ENCODE results near the gene FAM228A.
A peak's percentile ranks its signal among the peaks of the same experiment; 100 is the strongest.
"Not testable (repeated sequence)": the region's sequence is repeated elsewhere in the genome, so short reads cannot be mapped to it uniquely, and the experiment has no call there.

The FAM228A gene

DNA sequence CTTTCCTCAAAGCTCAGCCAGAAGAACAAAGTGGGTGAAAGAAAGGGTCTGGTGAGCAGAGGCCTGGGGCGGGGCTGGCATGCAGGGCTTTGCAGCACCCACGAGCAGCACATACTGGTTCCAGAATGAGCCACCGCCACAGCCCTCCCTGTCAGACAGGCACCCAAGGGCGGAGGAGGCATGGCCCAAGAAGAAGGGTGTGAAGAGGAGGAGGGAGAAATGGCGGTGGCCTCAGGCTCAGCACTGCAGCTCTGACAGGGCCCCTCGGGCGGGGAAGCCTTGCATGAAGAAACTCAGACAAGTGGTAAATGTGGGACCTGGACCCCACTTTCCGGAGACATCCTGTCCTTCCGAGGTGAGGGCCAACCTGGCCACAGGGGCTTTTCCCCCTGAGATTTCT is 15.7 kb downstream of the FAM228A start:
- FAIRE-seq: no peak
- no peak for DNase-seq (ENCODE audit: low spot score)

DNA sequence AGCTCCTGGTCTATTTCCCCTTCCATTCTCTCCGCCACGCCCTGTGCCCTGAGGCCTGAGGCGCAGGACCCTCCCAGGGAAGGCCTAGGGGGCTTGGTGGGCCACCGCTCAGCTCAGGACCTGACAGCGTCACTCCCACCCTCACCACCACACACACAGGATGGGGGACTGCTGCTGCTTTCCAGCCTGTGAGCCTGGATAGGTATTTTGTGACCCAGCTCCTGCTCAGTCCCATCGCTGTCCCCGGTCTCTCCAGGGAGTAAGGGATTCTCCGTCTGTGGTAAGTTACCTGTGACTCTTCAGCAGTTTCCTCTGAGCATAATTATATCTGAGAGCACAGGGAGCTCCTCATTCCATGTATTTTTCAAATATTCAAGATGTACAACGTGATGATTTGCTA is 16.3 kb downstream of the FAM228A start:
- FAIRE-seq: no peak
- no peak for DNase-seq (ENCODE audit: low spot score)

DNA sequence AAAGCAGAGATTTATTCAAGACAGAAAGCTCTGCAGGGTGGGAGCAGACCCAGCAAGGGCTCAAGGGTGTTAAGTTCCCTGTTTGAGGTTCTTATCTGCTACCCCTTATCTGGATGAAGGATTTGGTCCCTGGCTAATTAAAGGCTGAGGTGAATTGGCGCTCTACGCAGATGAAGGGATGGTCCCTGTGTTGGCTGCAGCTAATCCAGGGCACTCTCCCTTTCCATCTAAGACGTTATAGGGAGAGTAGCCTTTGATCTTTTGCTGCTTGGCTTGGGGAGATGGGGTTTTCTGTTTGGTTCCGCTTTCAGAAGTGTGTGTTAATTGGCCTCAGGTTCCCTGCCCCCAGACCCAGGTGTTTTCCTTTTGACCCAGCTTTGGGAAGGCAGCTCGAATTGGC is 17.0 kb downstream of the FAM228A start:
- DNase-seq (ENCODE audit: low spot score) (no peak), FAIRE-seq (no peak)

DNA sequence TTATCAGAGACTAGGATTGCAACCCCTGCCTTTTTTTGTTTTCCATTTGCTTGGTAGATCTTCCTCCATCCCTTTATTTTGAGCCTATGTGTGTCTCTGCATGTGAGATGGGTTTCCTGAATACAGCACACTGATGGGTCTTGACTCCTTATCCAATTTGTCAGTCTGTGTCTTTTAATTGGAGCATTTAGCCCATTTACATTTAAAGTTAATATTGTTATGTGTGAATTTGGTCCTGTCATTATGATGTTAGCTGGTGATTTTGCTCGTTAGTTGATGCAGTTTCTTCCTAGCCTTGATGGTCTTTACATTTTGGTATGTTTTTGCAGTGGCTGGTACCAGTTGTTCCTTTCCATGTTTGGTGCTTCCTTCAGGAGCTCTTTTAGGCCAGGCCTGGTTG is 22.4 kb downstream of the FAM228A start:
- FAIRE-seq: not testable (repeated sequence)

DNA sequence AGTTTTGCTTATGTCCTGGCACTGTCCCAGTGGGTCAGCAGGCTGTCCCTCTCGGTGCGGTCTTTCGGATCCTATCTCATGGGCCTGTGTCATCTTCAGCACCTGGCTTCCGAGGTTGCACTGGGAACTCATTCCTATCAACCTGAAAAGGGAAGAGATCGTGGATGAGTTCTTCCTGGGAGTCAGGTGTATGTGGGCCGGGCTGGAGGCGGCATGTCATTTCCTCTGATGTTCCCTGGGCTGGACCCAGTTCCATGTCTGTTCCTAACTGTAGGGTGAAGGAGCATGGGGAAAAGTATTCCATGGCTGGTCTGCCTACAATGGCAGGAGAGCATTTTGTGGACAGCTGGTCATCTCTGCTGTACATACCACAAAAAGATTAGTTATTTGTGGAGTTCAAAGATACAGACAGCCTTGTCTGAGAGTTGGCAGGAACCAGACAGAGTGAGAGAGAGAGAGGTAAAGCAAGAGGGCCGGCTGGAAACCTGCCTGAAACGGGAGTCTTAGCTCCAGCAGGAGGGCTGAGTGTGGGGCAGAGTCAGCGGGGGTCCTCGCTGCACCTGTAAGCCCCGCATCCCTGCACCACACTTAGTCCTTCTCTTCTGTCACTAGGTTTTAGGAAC is 25.2 kb downstream of the FAM228A start:
- DNase-seq (ENCODE audit: low spot score) (no peak), FAIRE-seq (no peak)

More for the DNA sequence above, 22.4 kb downstream of the FAM228A start:
- not testable (repeated sequence) for DNase-seq (ENCODE audit: low spot score)

DNA sequence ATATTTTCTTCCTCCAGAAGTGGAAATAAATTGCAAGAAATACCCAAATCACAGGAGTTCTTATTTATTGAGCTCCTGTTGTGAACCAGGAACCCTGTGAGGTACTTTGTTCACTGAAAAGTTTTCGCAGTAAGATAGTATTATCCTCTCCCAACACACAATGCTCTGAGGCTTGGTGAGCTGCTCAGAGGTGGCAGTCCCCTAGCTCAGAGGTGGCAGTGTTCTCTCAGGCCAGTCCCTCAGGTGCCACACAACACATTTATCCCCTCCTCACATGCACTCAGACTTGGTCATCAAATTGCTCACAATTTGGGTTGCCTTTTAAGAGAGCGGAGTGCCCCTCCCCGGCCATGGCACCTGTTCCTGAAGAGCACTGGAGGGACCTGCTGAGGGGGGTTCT is 25.9 kb downstream of the FAM228A start:
- DNase-seq (ENCODE audit: low spot score) (no peak), FAIRE-seq (no peak)

DNA sequence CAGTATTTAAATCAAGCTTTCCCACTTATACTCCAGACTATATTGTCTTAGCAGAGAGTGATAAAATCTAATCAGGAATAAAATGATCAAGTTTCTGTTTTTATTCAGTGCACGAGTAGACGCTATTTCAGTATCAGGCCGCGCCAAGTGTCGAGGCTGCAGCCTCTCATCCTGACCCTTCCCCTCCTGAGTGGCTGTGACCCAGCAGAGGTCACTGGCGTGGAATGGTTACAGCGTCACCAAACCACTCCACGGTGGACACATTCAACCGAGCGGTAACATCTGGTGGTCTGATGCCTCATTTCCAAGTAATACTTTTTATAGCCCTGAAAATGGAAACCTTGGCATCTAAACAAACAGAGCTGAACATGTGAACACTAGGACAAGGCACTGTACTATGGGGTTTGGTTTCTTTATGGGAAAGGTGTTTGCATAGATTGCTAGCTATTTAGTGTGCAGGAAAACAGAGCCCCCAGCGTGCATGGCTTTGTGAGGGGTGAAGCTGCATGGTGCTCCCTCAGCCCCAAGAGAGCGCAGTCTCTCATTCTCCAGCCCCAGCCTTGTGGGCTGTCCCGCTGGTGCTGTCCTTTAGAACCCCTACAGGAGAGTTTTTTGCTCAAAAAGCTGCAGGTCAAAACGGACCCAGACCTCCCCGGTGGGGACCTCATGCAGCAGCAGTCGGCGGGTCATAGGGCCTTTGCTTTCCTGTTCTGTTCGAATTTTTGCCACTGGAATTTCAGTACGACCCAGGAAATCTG is 28.4 kb downstream of the FAM228A start:
- FAIRE-seq (peak; percentile 17), DNase-seq (ENCODE audit: low spot score) (no peak)

DNA sequence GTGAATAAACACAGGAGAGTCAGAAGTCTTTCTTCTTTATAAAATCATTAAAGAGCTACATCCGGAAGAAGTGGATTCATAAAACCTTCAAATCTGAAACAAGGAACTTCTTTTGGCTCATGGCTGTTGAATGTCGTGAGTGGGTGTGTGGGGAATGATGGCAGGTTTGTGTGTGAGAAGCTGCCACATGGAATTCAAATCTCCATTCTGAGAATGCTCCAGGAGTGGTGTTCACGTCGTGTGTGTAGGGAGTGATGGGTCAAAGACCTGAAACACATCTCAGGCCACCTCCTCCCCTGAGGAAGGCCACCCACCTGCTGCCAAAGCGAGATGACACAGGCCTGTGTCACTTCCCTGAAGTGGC is 28.9 kb downstream of the FAM228A start:
- FAIRE-seq: no peak

DNA sequence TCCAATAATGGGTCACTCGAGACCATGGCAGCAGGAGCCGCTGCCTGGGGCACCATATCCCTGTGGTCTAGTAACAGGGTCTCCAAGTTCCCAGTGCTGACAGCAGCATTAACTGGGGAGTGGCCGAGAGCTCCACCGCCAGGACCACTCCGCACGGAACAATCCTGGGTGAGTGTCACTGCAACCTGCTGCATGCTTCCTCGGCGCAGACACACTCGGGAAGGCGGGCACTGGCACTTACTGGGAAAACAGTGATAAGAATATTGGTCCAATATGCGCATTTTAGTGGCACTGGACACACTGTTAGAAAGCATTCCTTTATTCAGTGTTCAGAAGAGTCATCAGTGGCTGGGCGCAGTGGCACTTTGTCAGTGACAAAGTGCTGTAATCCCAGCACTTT is 29.7 kb downstream of the FAM228A start:
- FAIRE-seq (peak; percentile 82), DNase-seq (ENCODE audit: low spot score) (no peak)

More for the DNA sequence above, 28.9 kb downstream of the FAM228A start:
- DNase-seq (ENCODE audit: low spot score): no peak

DNA sequence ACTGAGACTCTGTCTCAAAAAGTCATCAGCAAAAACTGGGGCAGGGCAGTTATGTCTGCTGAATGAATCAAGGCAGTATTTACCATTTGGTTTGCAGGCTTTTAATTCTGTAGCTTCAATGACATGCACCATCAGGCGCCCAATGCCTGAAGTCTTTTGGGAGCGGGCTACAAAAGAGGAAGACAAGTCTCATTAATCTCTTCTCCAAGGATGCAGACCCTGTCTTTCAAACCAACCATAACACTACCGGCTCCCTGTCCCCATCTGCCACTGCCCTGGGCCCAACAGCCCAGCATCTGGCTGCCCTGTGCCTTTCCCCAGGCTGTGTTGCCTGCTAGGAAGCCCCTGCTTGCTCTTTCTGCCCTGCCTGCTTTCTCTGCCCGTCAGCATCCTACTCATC is 30.3 kb downstream of the FAM228A start:
- FAIRE-seq (no peak), DNase-seq (ENCODE audit: low spot score) (no peak)

DNA sequence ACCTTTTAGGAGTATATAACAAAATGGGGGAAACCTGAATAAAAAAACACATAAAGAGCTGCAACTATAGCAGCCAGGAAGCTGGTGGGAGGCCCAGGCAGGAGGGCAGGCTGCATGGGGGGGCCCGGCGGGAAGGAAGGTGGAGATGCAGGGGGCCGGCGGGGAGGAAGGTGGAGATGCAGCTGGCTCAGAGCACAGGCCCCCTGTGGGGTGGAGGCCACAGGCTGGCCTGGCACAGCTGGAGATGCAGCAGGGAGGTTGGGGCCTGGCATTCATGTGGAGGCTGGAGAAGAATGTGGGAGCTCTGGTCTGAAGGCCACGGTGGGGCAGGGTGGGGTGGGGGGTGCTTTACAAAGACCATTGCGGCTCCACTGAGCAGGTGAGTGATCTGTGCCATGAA is 31.4 kb downstream of the FAM228A start:
- FAIRE-seq: no peak
- DNase-seq (ENCODE audit: low spot score): no peak

DNA sequence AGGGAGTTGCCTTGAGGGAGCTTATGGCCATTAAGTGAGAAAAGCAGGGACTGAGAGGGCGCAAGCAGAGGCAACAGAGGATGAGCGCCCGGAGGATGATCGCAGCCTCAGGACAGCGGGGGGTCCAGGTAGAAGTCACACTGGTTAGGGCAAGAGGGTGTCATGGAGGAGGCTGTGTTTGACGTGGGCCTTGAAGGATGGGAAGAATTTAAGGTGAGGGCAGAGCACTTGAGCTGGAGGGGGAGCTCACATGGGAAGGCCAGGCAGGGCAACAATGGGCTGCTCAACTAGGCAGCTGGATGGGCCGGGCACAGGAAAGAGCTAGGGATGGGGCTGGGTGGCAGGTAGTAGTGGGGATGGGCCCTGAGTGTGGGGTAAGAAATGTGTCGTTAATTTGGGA is 31.9 kb downstream of the FAM228A start:
- no peak for DNase-seq (ENCODE audit: low spot score)
- FAIRE-seq: no peak

DNA sequence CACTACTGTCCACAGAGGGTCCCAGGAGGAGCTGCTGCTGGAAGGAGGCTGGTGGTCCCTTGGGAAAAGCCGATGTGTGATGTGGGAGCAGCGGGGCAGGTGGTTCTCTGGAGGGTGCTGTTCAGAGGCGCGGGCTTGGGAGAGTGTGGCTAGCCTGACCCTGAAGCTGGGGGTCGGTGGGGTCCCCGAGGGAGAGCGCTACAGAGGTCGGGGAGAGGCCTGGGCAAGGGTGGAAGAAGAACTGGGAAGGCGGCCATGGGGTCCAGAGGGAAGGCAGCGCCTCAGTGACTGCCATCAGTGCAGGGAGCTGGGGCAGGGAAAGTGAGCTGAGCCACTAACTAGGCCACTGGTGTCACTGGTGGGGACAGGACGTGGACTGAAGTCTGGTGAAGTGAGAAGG is 32.5 kb downstream of the FAM228A start:
- FAIRE-seq (no peak), DNase-seq (ENCODE audit: low spot score) (no peak)

DNA sequence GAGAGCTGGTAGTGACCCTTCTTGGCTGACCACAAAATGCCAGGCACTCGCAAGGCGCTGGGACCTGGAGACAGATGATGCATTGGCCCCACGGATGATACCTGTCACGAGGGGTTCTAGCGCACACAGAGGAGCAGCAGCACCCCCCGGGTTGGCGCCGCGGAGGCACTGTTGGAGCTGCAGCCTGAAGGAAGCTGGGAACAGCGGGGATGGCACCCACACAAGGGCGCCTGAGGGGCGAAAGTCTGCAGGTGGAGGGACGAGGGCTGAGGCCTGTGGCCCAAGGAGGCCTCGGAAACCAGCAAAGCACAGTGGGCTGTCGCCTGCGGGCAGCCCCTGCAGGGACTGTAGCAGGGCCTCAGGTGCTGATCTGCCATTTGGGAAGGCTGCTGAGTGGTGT is 33.6 kb downstream of the FAM228A start:
- DNase-seq (ENCODE audit: low spot score) (no peak), FAIRE-seq (no peak)

DNA sequence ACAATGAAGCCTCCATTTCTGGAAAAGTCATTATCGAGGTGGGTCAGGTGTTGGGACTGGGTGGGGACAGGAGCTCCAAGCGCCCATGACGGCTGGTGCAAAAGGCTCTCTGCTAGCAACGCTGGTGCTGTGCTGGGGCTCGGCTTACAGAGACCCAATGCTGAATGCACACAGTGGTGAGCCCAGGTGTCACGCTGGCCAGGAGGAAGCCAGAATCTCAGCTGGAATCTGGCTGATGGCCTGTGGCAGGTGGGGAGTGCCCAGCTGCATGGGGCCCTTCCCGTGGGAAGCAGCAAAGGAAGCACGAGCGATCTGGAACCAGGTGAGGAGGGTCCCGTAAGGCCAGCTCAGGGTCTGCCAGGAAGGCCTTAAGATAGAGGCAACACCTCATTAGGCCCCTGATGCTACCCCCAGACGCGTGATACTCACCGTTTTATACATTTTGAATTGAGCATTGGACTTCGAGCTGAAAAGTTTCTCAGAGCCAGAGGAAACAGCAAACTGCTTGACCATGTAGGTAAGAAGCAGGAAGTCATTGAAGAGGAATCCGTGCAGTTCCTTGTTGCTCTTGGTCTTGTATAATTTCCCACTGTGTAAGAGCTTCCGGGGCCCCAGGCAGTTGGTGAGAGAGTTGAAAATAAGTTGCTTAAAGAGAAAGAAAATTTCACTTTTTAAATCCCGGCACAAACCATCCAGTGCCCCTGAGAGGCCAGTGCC is 34.7 kb downstream of the FAM228A start:
- no peak for DNase-seq (ENCODE audit: low spot score)
- no peak for FAIRE-seq

DNA sequence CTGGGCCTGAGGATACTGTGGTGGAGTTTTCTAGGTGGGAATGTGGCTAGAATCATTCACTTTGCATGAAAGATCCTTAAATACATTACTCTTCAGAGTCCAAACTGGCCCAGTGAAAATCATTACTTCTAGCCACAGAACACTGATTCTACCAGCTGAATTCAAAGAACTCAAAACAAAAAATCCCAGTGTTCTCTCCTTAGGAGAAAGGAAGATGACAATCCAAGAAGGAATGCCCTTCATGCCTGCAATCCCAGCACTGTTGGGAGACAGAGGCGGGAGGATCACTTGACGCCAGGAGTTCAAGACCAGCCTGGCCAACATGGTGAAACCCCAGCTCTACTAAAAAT is 35.2 kb downstream of the FAM228A start:
- no peak for FAIRE-seq
- DNase-seq (ENCODE audit: low spot score): no peak

DNA sequence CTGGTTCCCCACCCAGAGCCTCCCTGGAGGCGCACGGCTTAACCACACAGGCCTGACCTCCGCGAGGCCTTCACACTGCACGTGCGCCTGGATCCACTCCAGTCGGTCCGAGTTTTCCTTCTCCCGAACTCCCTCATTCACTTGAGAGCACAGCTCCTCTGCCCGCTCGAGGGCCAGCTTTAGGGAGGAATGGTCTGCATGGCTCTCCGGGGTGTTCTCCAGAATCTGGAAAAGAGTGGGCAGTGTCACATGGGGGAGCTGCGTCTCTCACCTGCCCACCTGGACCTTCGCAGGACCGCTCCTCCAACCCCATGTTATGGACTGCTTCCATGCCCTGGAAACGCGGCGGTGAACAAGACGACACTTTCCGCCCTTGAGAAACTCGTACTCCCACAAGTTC is 35.9 kb downstream of the FAM228A start:
- DNase-seq (ENCODE audit: low spot score) (no peak), FAIRE-seq (no peak)

DNA sequence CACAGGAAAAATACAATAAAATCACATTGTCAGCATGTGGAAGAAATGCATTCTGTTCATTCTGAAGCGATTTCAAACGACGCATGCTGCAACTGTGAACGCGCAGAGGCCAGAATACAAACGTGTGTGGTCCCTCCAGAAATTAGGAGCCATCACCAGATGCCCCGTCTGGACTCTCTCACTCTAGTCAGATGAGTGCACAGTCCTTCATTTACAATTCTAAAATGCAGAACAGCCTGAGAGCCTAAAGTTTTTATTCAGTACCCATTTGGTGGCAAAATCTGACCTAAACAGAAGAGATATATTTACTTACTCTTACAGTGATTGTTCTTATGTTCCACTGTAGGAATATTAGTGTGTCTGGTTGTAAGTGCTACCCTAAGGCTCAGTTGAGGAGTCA is 36.6 kb downstream of the FAM228A start:
- FAIRE-seq (no peak), DNase-seq (ENCODE audit: low spot score) (no peak)

DNA sequence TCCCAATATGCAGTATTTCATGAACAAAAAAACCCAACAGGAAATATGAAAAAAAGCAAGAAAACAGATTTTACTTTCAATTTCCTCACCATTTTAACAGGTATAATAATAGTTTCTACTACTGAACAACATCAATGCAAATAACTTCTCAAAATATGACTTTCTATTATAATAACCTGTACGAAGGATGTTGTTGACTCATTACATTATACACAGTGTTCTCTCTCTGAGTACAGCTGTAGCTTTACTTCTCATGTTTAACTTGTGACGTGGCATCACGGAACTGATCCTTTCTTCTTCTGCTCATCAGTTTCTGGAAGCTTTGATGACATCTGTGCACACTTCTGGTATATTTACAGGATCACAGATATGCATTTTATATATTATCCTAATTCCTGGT is 40.0 kb downstream of the FAM228A start:
- no peak for FAIRE-seq
- no peak for DNase-seq (ENCODE audit: low spot score)

DNA sequence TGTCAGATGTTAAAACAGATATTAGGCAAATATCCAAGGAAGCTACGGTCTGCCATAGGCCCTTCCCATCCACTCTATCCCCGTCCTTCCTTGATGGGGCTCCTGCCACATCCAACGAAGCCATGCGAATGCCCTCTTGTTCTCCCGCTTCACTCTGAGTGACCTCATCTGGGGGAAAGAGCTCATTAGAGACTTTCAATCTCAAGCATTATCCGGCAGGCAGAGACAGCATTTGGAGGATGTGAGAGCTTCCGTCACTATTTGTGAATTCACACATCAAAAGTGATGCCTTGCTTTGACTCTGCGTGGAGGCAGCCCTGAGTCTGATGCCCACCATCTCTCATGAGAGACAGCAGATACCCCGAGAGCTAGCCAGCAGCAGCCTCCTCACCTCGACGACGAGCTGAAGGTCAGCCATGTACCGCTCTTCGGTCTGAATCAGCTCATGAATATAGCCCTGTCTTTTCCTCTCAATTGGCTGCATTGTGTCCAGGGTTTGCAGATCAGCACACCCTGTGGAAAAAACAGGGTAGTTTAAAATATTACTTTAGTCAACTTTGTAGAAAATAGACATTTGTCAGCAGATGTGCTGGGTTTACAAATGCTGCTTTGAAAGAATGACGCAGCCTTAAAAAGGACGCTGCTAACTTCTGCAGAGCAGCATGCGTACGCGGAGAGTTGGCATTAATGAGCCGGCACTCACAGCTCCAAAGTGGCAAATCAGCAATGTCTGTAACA is 45.9 kb downstream of the FAM228A start:
- FAIRE-seq: no peak
- DNase-seq (ENCODE audit: low spot score): no peak

DNA sequence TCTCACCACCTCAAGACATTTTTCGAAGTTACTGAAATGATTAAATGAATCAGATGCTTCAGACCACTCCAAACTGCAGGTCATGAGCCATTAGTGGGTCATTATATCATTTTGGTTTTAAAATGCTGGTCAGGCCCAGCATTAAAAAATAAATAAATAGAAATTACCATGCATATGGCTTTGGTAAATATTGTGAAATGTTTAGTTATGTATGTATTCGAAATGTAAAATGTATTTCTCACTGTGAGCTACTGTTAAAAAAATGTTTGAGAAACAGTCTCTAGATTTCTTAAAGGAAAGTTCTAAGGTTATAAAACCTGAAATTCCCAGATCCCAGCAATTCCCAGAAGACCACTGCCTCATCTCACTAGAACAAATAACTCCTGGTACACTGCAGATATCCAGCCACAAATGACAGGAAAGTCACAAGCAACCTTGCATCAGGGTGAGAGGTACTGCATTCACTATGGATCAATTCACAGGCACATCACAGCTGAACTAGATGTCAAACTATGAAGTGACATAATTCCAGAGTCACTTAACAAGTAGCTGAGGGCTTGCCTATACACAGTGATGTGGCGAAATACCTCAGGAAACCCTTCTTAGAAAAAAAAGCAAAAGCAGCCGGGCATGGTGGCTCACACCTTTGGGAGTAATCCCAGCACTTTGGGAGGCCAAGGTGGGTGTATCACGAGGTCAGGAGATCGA is 46.6 kb downstream of the FAM228A start:
- FAIRE-seq (no peak), DNase-seq (ENCODE audit: low spot score) (no peak)

Measured in urothelium cell line (cell line).